HG03135 (cell line): Measurements from ENCODE around the gene RECQL5.

Experiments
- ATAC-seq: cut with Tn5 transposase; IDR thresholded peaks from one replicate; pipeline ENCODE4 v1.9.1; 2021; ENCODE audit warnings: mild to moderate bottlenecking, moderate library complexity; ENCODE audit not compliant: unreplicated experiment

RECQL5 gene

GRCh38 chr17:75619506-75620431 lies 47.2 kb downstream of the RECQL5 start:
- no peak for ATAC-seq

- ATAC-seq: no peak
These were observed 49.3 kb downstream of the RECQL5 start for GRCh38 chr17:75617675-75618074.

GRCh38 chr17:75617218-75617617 lies 49.7 kb downstream of the RECQL5 start:
- ATAC-seq: no peak

GRCh38 chr17:75616521-75617122 lies 50.3 kb downstream of the RECQL5 start:
- no peak for ATAC-seq

- ATAC-seq: no peak
These were observed 51.7 kb downstream of the RECQL5 start for GRCh38 chr17:75615301-75615700.

- no peak for ATAC-seq
These were observed 52.2 kb downstream of the RECQL5 start for GRCh38 chr17:75614556-75615270.

GRCh38 chr17:75614006-75614405 lies 52.9 kb downstream of the RECQL5 start:
- no peak for ATAC-seq

- no peak for ATAC-seq
These were observed 53.9 kb downstream of the RECQL5 start for GRCh38 chr17:75612906-75613626.

- ATAC-seq: no peak
These were observed 55.0 kb downstream of the RECQL5 start for GRCh38 chr17:75611851-75612429.

- no peak for ATAC-seq
These were observed 56.6 kb downstream of the RECQL5 start for GRCh38 chr17:75610103-75610984.

GRCh38 chr17:75607086-75607485 lies 59.9 kb downstream of the RECQL5 start:
- no peak for ATAC-seq

GRCh38 chr17:75605790-75606189 lies 61.2 kb downstream of the RECQL5 start:
- no peak for ATAC-seq

- no peak for ATAC-seq
These were observed 62.8 kb downstream of the RECQL5 start for GRCh38 chr17:75604034-75604695.

GRCh38 chr17:75603123-75603522 lies 63.8 kb downstream of the RECQL5 start:
- no peak for ATAC-seq

GRCh38 chr17:75602644-75603043 lies 64.3 kb downstream of the RECQL5 start:
- no peak for ATAC-seq

- ATAC-seq: no peak
These were observed 65.6 kb downstream of the RECQL5 start for GRCh38 chr17:75601057-75601987.

GRCh38 chr17:75596320-75597087 lies 70.5 kb downstream of the RECQL5 start:
- ATAC-seq: no peak
